ENCODE results near the gene STOML1.
"Not testable (repeated sequence)": the region's sequence is repeated elsewhere in the genome, so short reads cannot be mapped to it uniquely, and the experiment has no call there.

The STOML1 gene

GRCh38 chr15:73962433-73962832 is 29.7 kb downstream of the STOML1 start:
- no peak for DNase-seq
- Histone ChIP-seq H3K27me3 (no peaks in the 10 kb centered on the region), H3K4me3 (ENCODE audit: low read depth, low read length) (no peak overlapping the region), H3K4me1 (peaks cover 5% of the 10 kb centered on the region; the same call in 1 of the 2 replicates), H3K9me3 (no peaks in the 10 kb centered on the region), H3K36me3 (no peaks in the 10 kb centered on the region)
- TF ChIP-seq CTCF (IDR thresholded peaks at IDR 0.05; ENCODE audit: low read depth, low read length), result no peak

- H3K4me3 ChIP-seq (ENCODE audit: low read depth, low read length); H3K9me3 ChIP-seq; DNase-seq; H3K27me3 ChIP-seq; H3K4me1 ChIP-seq; H3K36me3 ChIP-seq: not testable (repeated sequence)
Measured at GRCh38 chr15:73960472-73961070, 31.5 kb downstream of the STOML1 start.

GRCh38 chr15:73959801-73960200 is 32.3 kb downstream of the STOML1 start:
- DNase-seq, result no peak
- no peak for TF ChIP-seq CTCF (IDR thresholded peaks at IDR 0.05; ENCODE audit: low read depth, low read length)
- no peaks in the 10 kb centered on the region for H3K27me3 ChIP-seq
- H3K9me3 ChIP-seq, result no peaks in the 10 kb centered on the region
- no peaks in the 10 kb centered on the region for H3K36me3 ChIP-seq
- H3K4me1 ChIP-seq, result peaks cover under 1% of the 10 kb centered on the region; the same call in 1 of the 2 replicates
- no peak overlapping the region for H3K4me3 ChIP-seq (ENCODE audit: low read depth, low read length)

GRCh38 chr15:73959012-73959581 is 33.0 kb downstream of the STOML1 start:
- Histone ChIP-seq H3K36me3 (no peaks in the 10 kb centered on the region), H3K4me1 (no peaks in the 10 kb centered on the region), H3K9me3 (no peaks in the 10 kb centered on the region), H3K27me3 (no peaks in the 10 kb centered on the region), H3K4me3 (ENCODE audit: low read depth, low read length) (no peak overlapping the region)
- TF ChIP-seq CTCF (IDR thresholded peaks at IDR 0.05; ENCODE audit: low read depth, low read length), result no peak
- no peak for DNase-seq

- no peaks in the 10 kb centered on the region for H3K36me3 ChIP-seq
- no peak for TF ChIP-seq CTCF (IDR thresholded peaks at IDR 0.05; ENCODE audit: low read depth, low read length)
- H3K4me1 ChIP-seq, result no peaks in the 10 kb centered on the region
- DNase-seq, result no peak
- no peak overlapping the region for H3K4me3 ChIP-seq (ENCODE audit: low read depth, low read length)
- H3K9me3 ChIP-seq, result no peaks in the 10 kb centered on the region
- no peaks in the 10 kb centered on the region for H3K27me3 ChIP-seq
Measured at GRCh38 chr15:73957785-73958184, 34.3 kb downstream of the STOML1 start.

- Histone ChIP-seq H3K4me3 (ENCODE audit: low read depth, low read length) (no peak overlapping the region), H3K36me3 (no peaks in the 10 kb centered on the region), H3K9me3 (no peaks in the 10 kb centered on the region), H3K4me1 (no peaks in the 10 kb centered on the region), H3K27me3 (no peaks in the 10 kb centered on the region)
- no peak for DNase-seq
- TF ChIP-seq CTCF (IDR thresholded peaks at IDR 0.05; ENCODE audit: low read depth, low read length), result no peak
Measured at GRCh38 chr15:73957276-73957675, 34.8 kb downstream of the STOML1 start.

All from BE2C (cell line).